ENCODE data around the gene YTHDC2.

The YTHDC2 gene

GRCh38 chr5:113520429-113520828 is 6.9 kb downstream of the YTHDC2 start:
- DNase-seq (ENCODE audit: low spot score): no peak

- no peak for DNase-seq (ENCODE audit: low spot score)
These were observed 7.4 kb downstream of the YTHDC2 start for GRCh38 chr5:113520899-113521298.

GRCh38 chr5:113523168-113523567 is 9.7 kb downstream of the YTHDC2 start:
- DNase-seq (ENCODE audit: low spot score): no peak

GRCh38 chr5:113524927-113525326 is 11.4 kb downstream of the YTHDC2 start:
- peak; percentile 60 for DNase-seq (ENCODE audit: low spot score)

DNA sequence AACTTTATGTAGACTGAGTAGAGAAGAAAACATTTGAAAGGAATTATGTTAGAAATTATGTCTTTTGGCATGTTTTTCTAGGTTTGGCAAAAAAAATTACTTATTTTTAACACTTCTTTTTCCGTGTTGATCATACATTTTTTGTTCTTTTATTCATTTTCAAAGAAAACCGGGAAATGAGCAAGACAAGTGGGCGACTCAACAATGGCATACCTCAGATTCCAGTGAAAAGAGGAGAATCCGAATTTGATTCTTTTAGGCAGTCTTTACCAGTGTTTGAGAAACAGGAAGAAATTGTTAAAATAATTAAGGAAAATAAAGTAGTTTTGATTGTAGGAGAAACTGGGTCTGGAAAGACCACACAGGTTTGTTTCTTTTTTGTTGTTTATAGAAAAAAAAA is 12.9 kb downstream of the YTHDC2 start:
- no peak for DNase-seq (ENCODE audit: low spot score)

DNA sequence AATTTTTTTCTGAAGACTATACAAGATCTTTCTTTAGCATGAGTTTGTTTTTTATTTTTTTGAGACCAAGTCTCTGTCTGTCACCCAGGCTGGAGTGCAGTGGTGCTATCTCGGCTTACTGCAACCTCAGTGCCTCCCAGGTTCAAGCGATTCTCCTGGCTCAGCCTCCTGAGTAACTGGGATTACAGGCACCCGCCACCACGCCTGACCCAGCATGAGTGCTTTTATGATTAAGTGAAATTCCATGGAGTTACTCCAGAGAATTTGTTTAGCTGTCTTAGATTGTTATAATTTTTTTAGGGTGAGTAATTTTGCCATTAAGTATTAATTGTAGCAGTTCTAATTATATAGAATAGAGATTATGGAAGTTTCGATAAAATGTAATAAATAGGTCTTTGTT is 14.3 kb downstream of the YTHDC2 start:
- no peak for DNase-seq (ENCODE audit: low spot score)

DNA sequence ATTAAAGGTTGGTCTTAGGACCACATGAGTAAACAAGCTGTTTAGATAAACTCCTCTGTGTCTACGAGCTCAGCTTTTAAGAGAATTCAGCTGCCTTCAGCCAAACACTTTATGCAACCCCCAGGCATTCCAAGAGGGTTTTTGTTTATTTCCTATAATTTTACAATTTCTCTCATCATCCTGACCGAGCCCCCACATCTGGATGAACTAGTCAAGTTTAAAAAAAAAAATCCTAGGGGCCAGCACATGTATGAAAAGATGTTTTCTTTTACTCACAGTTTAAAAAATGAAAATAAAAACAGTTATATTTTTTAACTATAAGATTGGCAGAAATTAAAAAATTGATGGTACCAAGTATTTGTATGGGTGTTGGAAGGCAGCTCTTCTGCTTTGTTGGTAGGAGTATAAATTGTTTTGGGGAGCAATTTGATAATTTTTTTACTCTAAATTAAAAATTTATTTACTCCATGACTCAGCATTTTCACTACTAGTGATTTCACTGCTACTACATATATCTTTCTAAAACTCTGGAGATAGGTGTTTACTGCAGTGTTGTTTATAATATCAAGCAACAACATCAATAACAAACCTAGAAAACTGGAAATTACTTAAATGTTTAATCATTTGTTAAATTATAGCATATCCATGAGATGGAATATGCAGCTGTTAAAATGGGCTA is 18.1 kb downstream of the YTHDC2 start:
- DNase-seq (ENCODE audit: low spot score): no peak

GRCh38 chr5:113538313-113538712 is 24.8 kb downstream of the YTHDC2 start:
- no peak for DNase-seq (ENCODE audit: low spot score)

- peak; percentile 42 for DNase-seq (ENCODE audit: low spot score)
These were observed 33.2 kb downstream of the YTHDC2 start for GRCh38 chr5:113546703-113547183.

DNA sequence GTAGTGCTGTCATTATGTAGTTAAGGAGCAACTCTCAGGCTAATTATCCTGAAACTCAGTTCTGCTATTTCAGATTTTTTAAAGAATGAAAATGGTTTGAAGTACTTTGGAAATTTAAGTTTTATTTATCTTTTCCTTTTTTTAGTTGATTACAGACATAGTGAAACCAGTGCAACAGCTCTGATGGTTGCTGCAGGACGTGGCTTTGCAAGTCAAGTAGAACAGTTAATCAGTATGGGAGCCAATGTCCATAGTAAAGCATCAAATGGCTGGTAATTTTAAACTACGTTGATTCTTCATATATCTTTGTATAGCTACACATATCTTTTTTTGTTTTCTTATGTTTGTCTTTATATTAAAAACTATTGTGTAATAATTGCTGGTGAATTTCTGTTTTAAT is 34.9 kb downstream of the YTHDC2 start:
- DNase-seq (ENCODE audit: low spot score): no peak

DNA sequence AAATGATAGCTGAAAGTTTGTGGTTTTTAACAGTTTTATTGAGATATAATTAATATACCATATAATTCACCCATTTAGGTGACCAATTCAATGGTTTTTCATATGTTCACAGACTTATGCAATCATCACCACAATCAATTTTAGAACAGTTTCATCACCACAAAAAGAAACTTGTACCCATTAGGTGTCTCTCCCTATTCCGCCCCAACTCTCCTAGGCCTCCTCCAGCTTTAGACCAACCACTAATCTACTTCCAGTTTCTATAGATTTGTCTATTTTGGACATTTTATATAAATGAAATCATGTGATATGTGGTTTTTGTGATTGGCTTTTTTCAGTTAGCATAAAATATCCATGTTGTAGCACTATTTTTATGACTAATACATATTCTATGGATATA is 38.6 kb downstream of the YTHDC2 start:
- DNase-seq (ENCODE audit: low spot score): no peak

DNA sequence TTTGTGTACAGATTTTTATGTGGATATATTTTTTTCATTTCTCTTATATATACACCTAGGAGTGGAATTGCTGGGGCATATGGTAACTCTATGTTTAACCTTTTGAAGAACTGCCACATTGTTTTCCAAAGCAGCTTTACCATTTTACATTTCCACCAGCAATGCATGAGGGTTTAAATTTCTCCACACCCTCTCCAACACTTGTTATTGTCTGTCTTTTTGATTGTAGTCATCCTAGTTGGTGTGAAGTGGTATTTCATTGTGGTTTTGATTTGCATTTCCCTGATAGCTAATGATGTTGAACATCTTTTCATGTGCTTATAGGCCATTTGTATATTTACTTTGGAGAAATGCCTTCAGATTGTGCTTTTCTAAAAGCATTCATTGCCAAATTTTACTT is 39.1 kb downstream of the YTHDC2 start:
- no peak for DNase-seq (ENCODE audit: low spot score)

DNA sequence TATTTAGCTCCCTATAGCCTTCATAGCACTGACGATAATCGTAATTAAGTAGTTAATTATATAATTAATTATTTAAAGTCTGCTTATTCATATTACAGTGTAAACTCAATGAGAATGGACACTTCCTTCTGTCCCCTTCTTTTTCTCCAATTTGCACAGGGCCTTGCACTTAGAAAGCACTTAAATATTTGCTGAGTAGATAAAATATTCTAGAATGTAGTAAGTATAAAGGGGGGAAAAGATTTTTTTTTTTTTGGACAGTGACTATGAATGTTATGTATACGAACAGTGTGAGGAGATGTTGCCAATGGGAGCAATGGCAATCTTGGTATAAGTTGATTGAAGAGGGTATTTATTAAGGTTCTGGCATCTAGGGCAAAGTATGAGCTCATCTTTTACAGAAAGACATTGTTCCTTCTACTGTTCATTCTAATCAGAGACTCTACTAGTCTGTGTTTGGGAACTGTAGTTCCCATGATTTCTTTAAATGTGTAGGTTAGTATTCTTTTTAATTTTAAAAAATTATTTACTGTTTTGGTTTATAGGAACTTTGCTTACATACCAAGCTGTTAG is 49.4 kb downstream of the YTHDC2 start:
- DNase-seq (ENCODE audit: low spot score): peak; percentile 79

GRCh38 chr5:113569396-113569795 is 55.9 kb downstream of the YTHDC2 start:
- DNase-seq (ENCODE audit: low spot score): no peak

DNA sequence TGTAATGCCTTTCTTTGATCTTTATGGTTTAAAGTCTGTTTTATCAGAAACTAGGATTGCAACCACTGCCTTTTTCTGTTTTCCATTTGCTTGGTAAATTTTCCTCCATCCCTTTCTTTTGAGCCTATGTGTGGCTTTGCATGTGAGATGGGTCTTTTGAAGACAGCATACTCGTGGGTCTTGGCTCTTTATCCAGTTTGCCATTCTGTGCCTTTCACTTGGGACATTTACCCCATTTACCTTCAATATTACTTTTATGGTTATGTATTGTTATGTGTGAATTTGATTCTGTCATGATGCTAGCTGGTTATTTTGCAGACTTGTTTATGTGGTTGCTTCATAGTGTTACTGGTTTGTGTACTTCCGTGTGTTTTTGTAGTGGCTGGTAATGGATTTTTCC is 59.2 kb downstream of the YTHDC2 start:
- DNase-seq (ENCODE audit: low spot score): no peak

- no peak for DNase-seq (ENCODE audit: low spot score)
These were observed 60.9 kb downstream of the YTHDC2 start for GRCh38 chr5:113574417-113574816.

- no peak for DNase-seq (ENCODE audit: low spot score)
These were observed 61.6 kb downstream of the YTHDC2 start for GRCh38 chr5:113575074-113575473.

- no peak for DNase-seq (ENCODE audit: low spot score)
These were observed 64.6 kb downstream of the YTHDC2 start for GRCh38 chr5:113578091-113578490.

DNA sequence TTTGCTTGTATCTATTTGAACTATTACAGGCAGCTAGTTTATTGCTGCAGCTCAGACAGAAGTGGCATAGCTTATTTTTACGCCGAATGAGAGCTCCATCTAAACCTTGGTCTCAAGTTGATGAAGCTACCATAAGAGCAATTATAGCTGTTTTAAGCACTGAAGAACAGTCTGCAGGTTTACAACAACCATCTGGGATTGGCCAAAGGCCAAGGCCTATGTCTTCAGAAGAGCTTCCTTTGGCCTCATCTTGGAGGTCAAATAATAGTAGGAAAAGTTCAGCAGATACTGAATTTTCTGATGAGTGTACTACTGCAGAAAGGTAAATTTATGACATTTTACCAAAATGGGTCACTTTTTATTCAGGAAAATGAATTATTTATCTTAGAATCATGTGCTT is 67.9 kb downstream of the YTHDC2 start:
- DNase-seq (ENCODE audit: low spot score): no peak

- no peak for DNase-seq (ENCODE audit: low spot score)
These were observed 84.7 kb downstream of the YTHDC2 start for GRCh38 chr5:113598150-113598549.

DNA sequence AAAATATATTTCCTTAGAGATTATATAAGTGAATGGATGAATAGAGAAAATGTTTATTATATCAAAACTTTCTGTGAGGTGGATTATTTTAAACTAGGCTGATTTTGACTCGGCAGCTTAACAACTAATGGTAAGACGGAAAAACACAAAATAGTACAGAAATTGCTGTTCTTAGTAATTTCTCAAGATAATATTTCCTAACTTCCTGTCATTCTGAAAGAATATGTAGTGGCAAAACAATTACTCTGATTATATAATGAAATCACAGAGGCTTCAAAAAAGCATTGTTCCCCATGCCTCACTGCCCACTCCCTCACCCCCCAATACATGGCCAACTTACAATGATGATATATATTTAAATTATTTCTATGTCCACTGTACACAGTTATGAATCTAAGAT is 85.4 kb downstream of the YTHDC2 start:
- no peak for DNase-seq (ENCODE audit: low spot score)

GRCh38 chr5:113600255-113600905 is 86.9 kb downstream of the YTHDC2 start:
- no peak for DNase-seq (ENCODE audit: low spot score)

- no peak for DNase-seq (ENCODE audit: low spot score)
These were observed 87.9 kb downstream of the YTHDC2 start for GRCh38 chr5:113601423-113601822.

Measured in pons (tissue), 1 donor.